GM12878 (cell line): ENCODE data around the gene SP4. TPM values are rescaled to one million over a fixed set of nuclear protein-coding genes. Genes with fewer than 3 reads are reported as not detected.

ENCODE experiments used
- ATAC-seq: fragments of 200-7000 bp; cut with Tn5 transposase; 3 replicates; pipeline ENCODE4 v1.9.1; 2020; ENCODE audit warnings: mild to moderate bottlenecking, moderate library complexity
- BruUV-seq: library from RNA; stranded (reverse); fragments of 400-500 nt; replicated peaks from 2 replicates; lab custom pipeline; 2021; lab: Mats Ljungman, UMichigan
- CTCF ChIA-PET: fragments of 300-600 bp; sonication (Branson Sonifier 250); formaldehyde crosslinking; extraction: SDS; loops from one replicate; lab custom pipeline; 2021; ENCODE audit warnings: inconsistent platforms; lab: Yijun Ruan, JAX
- POLR2A ChIA-PET: fragments of 350-600 bp; formaldehyde crosslinking; extraction: SDS; loops from one replicate; lab custom pipeline; 2021; ENCODE audit warnings: inconsistent platforms; lab: Charles Lee
- RAD21 ChIA-PET: fragments of 300-600 bp; sonication (Branson Sonifier 250); formaldehyde crosslinking; loops from one replicate; lab custom pipeline; 2023; ENCODE audit warnings: antibody characterized with exemption; ENCODE audit not compliant: unreplicated experiment; lab: Charles Lee
- SMC1A ChIA-PET: fragments of 300-600 bp; sonication (Branson Sonifier 250); formaldehyde crosslinking; loops from one replicate; lab custom pipeline; 2023; ENCODE audit not compliant: unreplicated experiment, uncharacterized antibody; lab: Charles Lee
- DNase-seq: peaks from one replicate; pipeline ENCODE4 v3.0.0-alpha.2; 2011; ENCODE audit warnings: low read depth, low spot score
- FAIRE-seq: peaks from 3 replicates; lab custom pipeline; 2011; peaks lifted over from hg19 to GRCh38; lab: Jason Lieb, UNC
- H2AFZ ChIP-seq: 2 replicates; pipeline ENCODE4 v1.6.0; 2011; ENCODE audit warnings: low read depth, low read length, control low read depth; ENCODE audit not compliant: control insufficient read depth
- H3K27ac ChIP-seq: 2 replicates; pipeline ENCODE4 v1.5.1; 2011; ENCODE audit warnings: control low read depth; ENCODE audit not compliant: control insufficient read depth, insufficient read depth
- H3K27me3 ChIP-seq, 2 experiments: replicated peaks in 1 of 2; 2 replicates each; pipeline versions ENCODE4 v1.6.0 to v1.6.1; 2011; ENCODE audit warnings: low read length in 1 of 2; ENCODE audit not compliant: control insufficient read depth in 2 of 2, insufficient read depth in 2 of 2
- H3K36me3 ChIP-seq, 2 experiments: 2 replicates each; pipeline ENCODE4 v1.5.1; 2011; ENCODE audit warnings: low read length in 1 of 2; ENCODE audit not compliant: control insufficient read depth in 2 of 2, insufficient read depth in 2 of 2
- H3K4me1 ChIP-seq: 2 replicates; pipeline ENCODE4 v1.6.1; 2011; ENCODE audit warnings: mild to moderate bottlenecking, low read length, moderate library complexity, mixed read lengths; ENCODE audit not compliant: control insufficient read depth, insufficient read depth
- H3K4me2 ChIP-seq: 2 replicates; pipeline ENCODE4 v1.6.0; 2011; ENCODE audit warnings: control low read depth; ENCODE audit not compliant: control insufficient read depth, insufficient read depth
- H3K4me3 ChIP-seq: fragments of 200-600 bp; sonication (generic); 2 replicates; pipeline ENCODE4 v1.5.1; 2016
- H3K79me2 ChIP-seq: 2 replicates; pipeline ENCODE4 v1.6.0; 2011; ENCODE audit warnings: low read length; ENCODE audit not compliant: control insufficient read depth, insufficient read depth
- H3K9ac ChIP-seq: 2 replicates; pipeline ENCODE4 v1.8.0; 2011; ENCODE audit warnings: low read length, control low read depth, mixed read lengths; ENCODE audit not compliant: control insufficient read depth, insufficient read depth
- H3K9me3 ChIP-seq: replicated peaks from 3 replicates; pipeline ENCODE4 v1.5.1; 2011; ENCODE audit warnings: mild to moderate bottlenecking, low read length; ENCODE audit not compliant: control insufficient read depth, insufficient read depth
- H4K20me1 ChIP-seq: 2 replicates; pipeline ENCODE4 v1.6.0; 2011; ENCODE audit not compliant: control insufficient read depth, insufficient read depth
- BCL11A ChIP-seq: IDR thresholded peaks from 2 replicates; pipeline ENCODE4 v1.6.1; 2011; ENCODE audit warnings: low read depth, low read length
- DPF2 ChIP-seq: fragments of 450-650 bp; IDR thresholded peaks from 2 replicates; pipeline ENCODE4 v1.6.1; 2017; ENCODE audit warnings: mild to moderate bottlenecking
- EED ChIP-seq: sonication (generic); IDR thresholded peaks from 2 replicates; pipeline ENCODE4 v1.6.1; 2016; ENCODE audit warnings: antibody characterized with exemption, low read depth
- ETV6 ChIP-seq, 2 experiments: fragments of 450-650 bp in 1 of 2; IDR thresholded peaks in 1 of 2; conservative IDR thresholded peaks in 1 of 2; 2 replicates each; pipeline ENCODE4 v1.6.1; 2014; ENCODE audit warnings: antibody characterized with exemption in 1 of 2, borderline replicate concordance in 1 of 2, low read depth in 1 of 2, mild to moderate bottlenecking in 1 of 2, moderate library complexity in 1 of 2
- HDAC2 ChIP-seq: fragments of 200-600 bp; sonication (generic); IDR thresholded peaks from 2 replicates; pipeline ENCODE4 v1.6.1; 2017
- LARP7 ChIP-seq: fragments of 450-650 bp; IDR thresholded peaks from 2 replicates; pipeline ENCODE4 v1.6.1; 2017; ENCODE audit warnings: mild to moderate bottlenecking
- NR2C2 ChIP-seq: IDR thresholded peaks from 2 replicates; pipeline ENCODE4 v1.6.1; 2011; ENCODE audit warnings: borderline replicate concordance, low read depth; ENCODE audit not compliant: control insufficient read depth, insufficient read length
- PAX8 ChIP-seq: fragments of 450-650 bp; IDR thresholded peaks from 2 replicates; pipeline ENCODE4 v1.6.1; 2017; ENCODE audit warnings: mild to moderate bottlenecking, moderate library complexity
- RAD51 ChIP-seq: fragments of 450-650 bp; IDR thresholded peaks from 2 replicates; pipeline ENCODE4 v1.6.1; 2016; ENCODE audit warnings: moderate library complexity, mild to moderate bottlenecking, inconsistent platforms
- STAT3 ChIP-seq: IDR thresholded peaks from 2 replicates; pipeline ENCODE4 v1.6.1; 2011; ENCODE audit warnings: low read depth, low read length, improper control_type of control experiment
- TCF7 ChIP-seq: IDR thresholded peaks from 2 replicates; pipeline ENCODE4 v1.6.1; 2014; ENCODE audit warnings: antibody characterized with exemption, borderline replicate concordance
- ZSCAN29 ChIP-seq: fragments of 450-650 bp; IDR thresholded peaks from 2 replicates; pipeline ENCODE4 v1.6.1; 2017; ENCODE audit warnings: mild to moderate bottlenecking, moderate library complexity
- WGBS: methylation state at CpG from one replicate; pipeline ENCODE4 v1.1.6; 2016; ENCODE audit warnings: low lambda C conversion rate; ENCODE audit not compliant: insufficient replicate concordance, insufficient coverage; ENCODE audit errors: missing lambda C conversion rate; 5-methylcytosine and 5-hydroxymethylcytosine counted together
- in situ Hi-C: fragments of 300-500 bp; cut with MboI; formaldehyde crosslinking; loops from 9 replicates; pipeline ENCODE4 v1.14.3; 2018; ENCODE audit warnings: mixed read lengths
- intact Hi-C: fragments of 100-400 bp; cut with micrococcal nuclease; formaldehyde crosslinking; loops from one replicate; pipeline ENCODE4 v1.14.2; 2022; ENCODE audit not compliant: unreplicated experiment
- polyA plus RNA-seq, 11 experiments: library from polyadenylated mRNA; depleted of rRNA in 4 of 11; unstranded in 6 of 11; stranded (reverse) in 5 of 11; fragments of >200 nt; fragmentation: Nextera tagmentation in 4 of 11; fragmentation: Illumina TruSeq in 1 of 11; extraction: Ambion mirVana in 4 of 11; extraction: Trizol in 1 of 11; gene quantifications; 1 replicate in 1 of 11; 2 replicates in 10 of 11; pipeline versions ENCODE4 v1.2.1 to v1.2.3, GENCODE V29; 2011 to 2016; ENCODE audit warnings: inconsistent platforms in 2 of 11, missing spikeins in 2 of 11, low read depth in 1 of 11
- total RNA-seq, 4 experiments: library from RNA; depleted of rRNA in 3 of 4; stranded (reverse); fragments of >200 nt in 3 of 4; fragmentation: Illumina TruSeq in 1 of 4; extraction: Trizol in 1 of 4; gene quantifications; 2 replicates each; pipeline versions ENCODE4 v1.2.1 to v1.2.3, GENCODE V29; 2013 to 2021
- TF ChIP-seq, protein P1 (sequence below): fragments of 450-650 bp; IDR thresholded peaks from 2 replicates; pipeline ENCODE4 v1.6.1; 2017; ENCODE audit warnings: low read depth, mild to moderate bottlenecking, moderate library complexity

Gene SP4
- total and polyA plus RNA-seq, 10 of the 15 experiments (the other 5 are each of a cell fraction or from before 2014, with no cell fraction given) = 6.2 to 32.4 (median 16.1) TPM

DNA sequence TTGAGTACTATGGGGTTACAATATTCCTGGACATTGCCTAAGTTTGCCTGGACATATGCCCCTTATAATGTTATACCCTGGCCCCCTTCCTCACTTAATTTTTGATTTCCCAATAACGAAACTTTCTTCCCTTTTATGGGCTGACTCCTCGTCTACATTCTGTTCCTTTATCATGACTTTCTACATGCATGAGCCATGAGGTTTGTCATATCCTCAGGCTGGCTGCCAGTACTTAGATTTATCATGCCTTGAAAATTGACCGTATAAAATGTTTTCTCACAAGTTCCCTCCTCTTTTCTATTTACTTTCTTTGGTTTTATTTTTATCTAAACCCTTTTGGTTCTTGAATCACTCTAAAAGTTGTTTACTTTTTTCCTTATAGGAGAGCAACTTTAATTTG lies 119.6 kb downstream of the SP4 start:
- 42% methylated on average over 3 of the region's 3 CpGs for WGBS
- intact Hi-C loops = no loop called here
- no peak for ATAC-seq

GRCh38 chr7:21548491-21548890 lies 120.6 kb downstream of the SP4 start:
- ChIA-PET POLR2A (no interaction called here), SMC1A (no interaction called here), RAD21 (no interaction called here), CTCF (no interaction called here)
- no peak overlapping the region for H3K9ac ChIP-seq
- in situ Hi-C loops (no loop called here), intact Hi-C loops (no loop called here)
- no peaks in the 10 kb centered on the region for H3K79me2 ChIP-seq
- H3K4me1 ChIP-seq = no peaks in the 10 kb centered on the region
- DNase-seq = no peak
- no TSS peak for BruUV-seq
- 30% methylated on average over 3 of the region's 3 CpGs for WGBS
- H3K9me3 ChIP-seq = no peaks in the 10 kb centered on the region
- no peaks in the 10 kb centered on the region for H3K36me3 ChIP-seq
- no peak overlapping the region for H3K4me2 ChIP-seq
- H2AFZ ChIP-seq = no peak overlapping the region
- peaks cover 0 to 9% of the 10 kb centered on the region in 2 experiments; a peak in 2 of 4 replicates for H3K27me3 ChIP-seq
- FAIRE-seq = no peak
- TF ChIP-seq HDAC2 (no peak), STAT3 (no peak), DPF2 (no peak), TCF7 (no peak), ZSCAN29 (no peak), RAD51 (no peak), BCL11A (no peak), PAX8 (no peak), ETV6 (conservative IDR thresholded peaks at IDR 0.05 in 1 of 2, IDR thresholded peaks at IDR 0.05 in 1 of 2; ENCODE audit: borderline replicate concordance in 1 of 2, low read depth in 1 of 2) (no peak), LARP7 (no peak)
- no peak overlapping the region for H3K4me3 ChIP-seq
- H4K20me1 ChIP-seq = no peaks in the 10 kb centered on the region
- H3K27ac ChIP-seq = no peak overlapping the region
- ATAC-seq = no peak

More for the DNA sequence above, 119.6 kb downstream of the SP4 start:
- no peak overlapping the region for H3K4me2 ChIP-seq
- H3K9ac ChIP-seq = no peak overlapping the region
- no peak for FAIRE-seq
- BruUV-seq = no TSS peak
- RAD21 ChIA-PET = no interaction called here
- H3K27me3 ChIP-seq = peaks cover 5 to 14% of the 10 kb centered on the region in 2 experiments
- no peak overlapping the region for H3K4me3 ChIP-seq
- no peaks in the 10 kb centered on the region; the same call in 2 of the 3 replicates for H3K9me3 ChIP-seq
- in situ Hi-C loops = no loop called here
- H3K79me2 ChIP-seq = no peaks in the 10 kb centered on the region
- H4K20me1 ChIP-seq = no peaks in the 10 kb centered on the region
- no peak for DNase-seq
- H3K27ac ChIP-seq = no peak overlapping the region
- no peaks in the 10 kb centered on the region for H3K4me1 ChIP-seq
- POLR2A ChIA-PET = no interaction called here
- no peak for TF ChIP-seq NR2C2
- TF ChIP-seq, protein P1, sequence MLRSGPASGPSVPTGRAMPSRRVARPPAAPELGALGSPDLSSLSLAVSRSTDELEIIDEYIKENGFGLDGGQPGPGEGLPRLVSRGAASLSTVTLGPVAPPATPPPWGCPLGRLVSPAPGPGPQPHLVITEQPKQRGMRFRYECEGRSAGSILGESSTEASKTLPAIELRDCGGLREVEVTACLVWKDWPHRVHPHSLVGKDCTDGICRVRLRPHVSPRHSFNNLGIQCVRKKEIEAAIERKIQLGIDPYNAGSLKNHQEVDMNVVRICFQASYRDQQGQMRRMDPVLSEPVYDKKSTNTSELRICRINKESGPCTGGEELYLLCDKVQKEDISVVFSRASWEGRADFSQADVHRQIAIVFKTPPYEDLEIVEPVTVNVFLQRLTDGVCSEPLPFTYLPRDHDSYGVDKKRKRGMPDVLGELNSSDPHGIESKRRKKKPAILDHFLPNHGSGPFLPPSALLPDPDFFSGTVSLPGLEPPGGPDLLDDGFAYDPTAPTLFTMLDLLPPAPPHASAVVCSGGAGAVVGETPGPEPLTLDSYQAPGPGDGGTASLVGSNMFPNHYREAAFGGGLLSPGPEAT = no peak
- TF ChIP-seq EED = no peak
- CTCF ChIA-PET = interaction anchor here (1.1 kb wide), 1 partner anchor 23 kb away, joined by 3 read pairs; no protein-coding TSS in a partner anchor
- no peak overlapping the region for H2AFZ ChIP-seq
- no peaks in the 10 kb centered on the region for H3K36me3 ChIP-seq
- SMC1A ChIA-PET = no interaction called here
